Erythroblast (primary cell): ENCODE results near the gene CABP1.

ENCODE experiments used
- DNase-seq, 2 experiments: peaks; one replicate each; lab custom pipeline; 2025; lab: John Stamatoyannopoulos, UW
- GATA1 ChIP-seq: IDR thresholded peaks from 2 replicates; pipeline ENCODE4 v1.6.1; 2011; ENCODE audit warnings: low read depth, mild to moderate bottlenecking, control low read depth, low read length, moderate library complexity
- POLR2A ChIP-seq: IDR thresholded peaks from 2 replicates; pipeline ENCODE4 v1.6.1; 2011; ENCODE audit warnings: mild to moderate bottlenecking, low read length

Gene CABP1

DNA sequence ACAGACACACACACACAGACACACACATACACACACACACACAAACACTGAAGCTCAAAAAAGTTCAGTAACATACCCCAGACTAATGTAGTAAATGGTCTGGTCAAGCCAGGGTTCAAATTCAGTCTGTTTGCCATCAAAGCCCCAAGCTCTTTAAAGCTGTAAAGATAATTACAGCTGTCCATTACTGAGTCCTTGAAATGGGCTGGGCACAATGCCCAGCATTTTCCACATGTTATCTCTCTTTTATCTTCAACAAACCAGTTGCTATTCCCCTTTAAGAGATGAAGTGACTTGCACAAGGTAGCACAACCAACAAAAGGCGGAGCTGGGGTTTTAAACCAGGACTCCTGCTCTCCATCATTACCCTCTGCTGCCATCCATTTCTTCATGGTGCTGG, 62.2 kb downstream of the CABP1 start:
- peak; percentile 48 to 66 for DNase-seq
- TF ChIP-seq GATA1 (no peak), POLR2A (no peak)

DNA sequence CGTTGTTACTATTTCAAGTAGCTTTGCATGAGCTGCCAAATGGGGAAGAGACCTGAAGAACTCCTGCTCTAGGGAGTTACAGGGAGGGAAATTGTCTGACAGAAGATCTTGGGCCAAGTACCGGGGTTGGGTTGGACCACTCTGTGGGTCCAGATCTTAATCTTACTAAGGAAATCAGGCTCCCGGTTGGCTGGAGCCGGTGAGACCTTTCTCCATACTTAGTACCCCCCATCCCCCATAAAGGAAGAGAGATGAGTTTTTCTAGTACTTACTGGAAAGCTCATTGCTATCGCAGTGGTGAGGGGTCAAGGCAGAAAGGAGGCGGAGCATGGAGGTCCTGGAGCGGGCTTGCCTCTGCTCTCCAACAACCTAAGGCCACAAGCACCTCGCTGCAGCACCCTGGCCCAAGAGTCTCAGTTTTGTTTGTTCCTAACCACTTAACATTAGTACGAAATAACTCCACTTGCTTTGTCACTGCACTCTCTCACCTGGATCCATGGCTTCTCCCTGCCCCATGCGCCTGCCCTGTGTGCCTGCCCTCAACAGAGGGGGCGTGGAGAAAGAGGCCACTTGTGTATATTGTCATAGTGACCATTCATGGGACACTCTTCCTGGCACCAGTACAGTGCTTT, 63.0 kb downstream of the CABP1 start:
- TF ChIP-seq GATA1 (no peak), POLR2A (no peak)
- no peak for DNase-seq

DNA sequence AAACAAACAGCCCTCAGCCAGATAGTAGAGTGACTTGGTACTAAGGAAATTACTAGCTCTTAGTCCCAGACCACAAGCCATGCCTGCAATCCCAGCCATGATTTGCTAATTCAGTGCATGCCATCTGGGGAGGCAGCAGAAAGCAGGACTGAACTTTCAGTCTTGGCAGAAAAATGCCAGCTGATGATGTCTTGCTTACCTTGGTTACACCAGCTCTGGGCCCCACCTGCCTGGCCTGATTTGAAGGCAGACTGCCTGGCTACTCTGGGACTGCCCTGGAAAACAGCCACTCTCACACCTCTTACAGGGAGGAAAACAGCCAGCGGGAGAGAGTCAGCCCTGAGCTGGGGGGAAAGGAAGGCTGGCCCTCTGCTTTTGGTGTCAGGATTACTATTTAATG, 65.2 kb downstream of the CABP1 start:
- TF ChIP-seq GATA1 (no peak), POLR2A (no peak)
- DNase-seq, result no peak

DNA sequence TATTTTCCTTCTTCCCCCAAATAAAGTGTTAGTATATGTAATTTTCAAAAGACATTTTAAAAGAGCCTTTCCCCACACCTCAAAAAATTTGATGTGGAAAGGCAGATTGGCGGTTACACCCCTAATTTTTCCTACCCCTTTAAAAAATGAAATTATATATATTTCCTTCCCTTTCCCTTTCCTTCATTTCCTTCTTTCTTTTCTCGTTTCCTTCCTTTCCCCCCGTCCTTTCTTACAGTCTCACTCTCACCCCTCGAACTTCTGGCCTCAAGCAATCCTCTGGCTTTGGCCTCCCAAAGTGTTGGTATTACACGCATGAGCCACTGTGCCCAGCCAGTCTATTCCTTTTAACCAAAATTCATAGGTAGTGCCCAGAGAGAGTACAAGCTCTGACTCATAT, 65.6 kb downstream of the CABP1 start:
- TF ChIP-seq GATA1 (no peak), POLR2A (no peak)
- no peak for DNase-seq

DNA sequence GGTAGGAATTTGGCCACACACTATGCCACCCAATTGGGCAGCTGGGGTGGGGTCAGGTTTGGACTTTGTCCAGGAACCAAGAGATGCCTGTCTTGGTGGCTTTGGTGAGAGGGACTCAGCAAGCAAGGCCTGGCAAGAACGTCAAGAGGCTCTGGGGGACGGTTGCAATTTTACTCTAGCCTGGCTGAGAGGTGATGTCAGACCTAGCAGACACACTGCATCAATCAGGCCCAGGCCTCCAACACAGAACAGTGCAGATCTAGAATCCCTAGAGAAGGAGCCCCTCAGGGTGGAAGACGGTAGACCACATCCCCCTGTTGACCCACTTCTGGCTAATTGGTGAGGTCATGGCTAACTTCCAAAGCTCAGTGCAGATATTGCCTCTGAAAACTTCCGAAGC, 68.2 kb downstream of the CABP1 start:
- TF ChIP-seq POLR2A (no peak), GATA1 (no peak)

DNA sequence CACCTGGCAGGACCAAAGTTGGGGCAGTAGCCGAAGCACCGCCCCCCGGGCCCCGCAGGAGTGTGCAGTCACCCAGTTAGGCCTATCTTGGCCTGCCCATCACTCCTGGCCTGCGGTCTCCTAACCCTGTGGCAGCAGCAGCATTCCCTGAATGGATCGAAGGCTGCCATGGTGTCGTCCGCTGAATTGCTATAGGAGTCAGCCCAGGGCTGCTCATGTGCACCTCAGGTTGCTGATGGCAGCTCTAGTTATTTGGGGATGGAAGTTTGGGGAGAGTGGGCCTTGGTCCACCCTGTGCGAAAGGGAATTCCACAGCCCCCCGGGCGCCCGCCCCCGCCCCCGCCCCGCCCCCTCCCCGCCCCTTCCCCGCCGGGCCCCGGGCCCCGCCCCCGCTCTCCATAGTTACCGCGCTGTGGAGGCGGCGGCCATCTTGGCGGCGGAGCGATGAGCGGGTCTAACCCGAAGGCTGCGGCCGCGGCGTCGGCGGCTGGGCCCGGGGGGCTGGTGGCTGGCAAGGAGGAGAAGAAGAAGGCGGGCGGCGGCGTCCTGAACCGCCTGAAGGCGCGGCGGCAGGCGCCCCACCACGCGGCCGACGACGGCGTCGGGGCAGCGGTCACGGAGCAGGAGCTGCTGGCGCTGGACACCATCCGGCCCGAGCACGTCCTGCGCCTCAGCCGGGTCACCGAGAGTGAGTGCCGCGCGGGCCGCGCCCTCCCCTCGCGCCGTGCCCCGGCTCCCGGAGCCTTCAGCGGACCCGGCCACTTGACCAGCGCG, 69.8 kb downstream of the CABP1 start, which contains the start of gene UNC119B:
UNC119B (plus strand) TSS at position 428 of the 774 bp plus-strand sequence; CDS start at position 445, 17 bp downstream.
- DNase-seq, result peak; percentile 68 to 79

More for the DNA sequence above, 68.2 kb downstream of the CABP1 start:
- no peak for DNase-seq

DNA sequence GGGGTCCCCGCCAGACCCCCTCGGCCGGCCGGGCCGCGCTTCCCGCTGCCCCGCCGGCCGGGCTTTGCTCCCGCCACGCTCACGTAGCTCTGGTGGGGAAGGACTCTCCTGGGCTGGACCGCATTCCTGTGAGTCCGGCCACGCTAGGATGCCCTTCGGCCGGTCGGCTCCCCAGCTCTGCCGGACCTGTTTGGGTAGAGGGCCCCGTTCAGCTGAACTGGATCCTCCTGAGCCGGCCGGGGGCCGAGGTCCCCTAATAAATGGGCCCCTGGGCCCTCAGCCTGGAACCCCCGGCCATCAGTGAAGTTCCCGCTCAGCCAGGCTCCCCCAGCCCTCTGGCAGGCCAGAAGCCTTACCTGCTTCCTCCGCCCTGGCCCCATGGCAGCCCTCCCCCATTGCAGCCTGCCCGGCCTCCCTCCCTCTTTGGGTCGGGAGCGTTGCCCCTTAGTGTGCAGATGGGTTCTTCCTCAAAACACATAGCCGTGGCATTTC, 70.4 kb downstream of the CABP1 start:
- DNase-seq, result peak; percentile 32 to 39
- no peak for TF ChIP-seq GATA1
- no peak for TF ChIP-seq POLR2A

More for the DNA sequence above, 69.8 kb downstream of the CABP1 start, which contains the start of gene UNC119B:
- peak; percentile 27 for TF ChIP-seq POLR2A
- no peak for TF ChIP-seq GATA1

DNA sequence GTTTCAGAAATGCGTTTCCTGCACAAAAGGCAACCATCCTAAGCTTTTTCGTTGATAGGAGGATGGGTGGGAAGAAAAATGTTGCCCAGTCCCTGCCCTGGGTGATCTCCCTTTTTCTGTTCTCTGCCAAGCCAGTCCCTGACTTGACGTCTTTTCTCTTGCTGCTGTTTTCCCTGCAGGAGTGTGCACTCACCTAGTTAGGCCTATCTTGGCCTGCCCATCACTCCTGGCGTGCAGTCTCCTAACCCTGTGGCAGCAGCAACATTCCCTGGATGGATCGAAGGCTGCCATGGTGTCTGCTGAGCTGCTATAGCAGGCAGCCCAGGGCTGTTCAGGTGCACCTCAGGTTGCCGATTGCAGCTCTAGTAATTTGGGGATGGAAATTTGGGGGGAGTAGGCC, 71.0 kb downstream of the CABP1 start:
- TF ChIP-seq GATA1, result no peak
- no peak for TF ChIP-seq POLR2A
- no peak for DNase-seq

DNA sequence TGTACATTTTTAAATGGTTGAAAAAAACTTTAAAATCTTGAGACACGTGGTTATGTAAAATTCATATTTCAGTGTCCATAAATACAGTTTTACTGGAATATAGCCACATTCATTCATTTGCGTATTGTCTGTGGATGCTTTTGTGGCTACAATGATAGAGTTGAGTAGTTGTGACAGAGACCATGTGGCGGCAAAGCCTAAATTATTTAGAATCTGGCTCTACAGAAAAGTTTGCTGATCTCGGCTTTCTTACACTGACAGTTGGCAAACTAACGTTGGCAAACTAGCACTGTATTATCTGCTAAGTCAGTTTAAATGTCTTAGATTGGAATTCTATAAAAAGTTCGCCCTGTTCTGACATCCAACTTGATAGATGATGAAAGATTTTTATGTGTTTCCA, 72.2 kb downstream of the CABP1 start:
- TF ChIP-seq POLR2A (no peak), GATA1 (no peak)
- no peak for DNase-seq

DNA sequence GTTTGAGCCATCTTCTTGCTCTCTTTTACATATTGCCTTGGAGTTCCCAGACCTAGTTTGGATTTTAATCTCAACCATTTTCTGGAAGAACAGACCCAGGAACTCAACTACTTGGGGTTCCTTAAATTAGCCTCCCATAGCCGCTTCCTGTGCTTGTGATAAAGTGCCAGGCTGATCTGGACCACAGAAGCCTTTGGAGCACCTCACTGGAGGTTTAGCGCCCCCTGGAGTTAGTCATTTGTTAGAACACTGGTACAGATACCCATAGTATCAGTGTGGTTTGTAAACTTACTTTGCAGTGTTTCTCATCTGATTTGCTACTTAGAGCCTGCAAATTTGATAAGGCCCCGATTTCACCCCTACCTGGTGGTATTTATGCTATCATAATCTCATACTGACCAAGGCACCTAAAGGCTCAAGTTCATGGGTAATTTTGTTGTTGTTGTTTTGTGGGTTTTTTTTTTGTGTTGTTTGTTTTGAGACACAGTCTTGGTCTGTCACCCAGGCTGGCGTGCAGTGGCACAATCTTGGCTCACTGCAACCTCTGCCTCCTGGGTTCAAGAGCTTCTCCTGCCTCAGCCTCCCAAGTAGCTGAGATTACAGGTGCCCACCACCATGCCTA, 73.5 kb downstream of the CABP1 start:
- TF ChIP-seq GATA1 (no peak), POLR2A (no peak)
- DNase-seq, result peak; percentile 81 to 89
